A673 (cell line): ENCODE data around the gene KLF7.

Experiments
- EZH2 ChIP-seq: fragments of 200-600 bp; sonication (generic); IDR thresholded peaks from 2 replicates; pipeline ENCODE4 v1.6.1; 2017; ENCODE audit warnings: borderline replicate concordance, low read depth, mild to moderate bottlenecking, mixed read lengths, antibody characterized with exemption, low read length; ENCODE audit not compliant: poor library complexity, severe bottlenecking
- TF ChIP-seq, protein P1 (sequence below): fragments of 300-800, 200-600 bp; sonication (generic); conservative IDR thresholded peaks from 2 replicates; pipeline ENCODE4 v1.5.1; 2017; ENCODE audit warnings: low read depth, mild to moderate bottlenecking, antibody characterized with exemption, low read length, moderate library complexity, mixed read lengths

DNA sequence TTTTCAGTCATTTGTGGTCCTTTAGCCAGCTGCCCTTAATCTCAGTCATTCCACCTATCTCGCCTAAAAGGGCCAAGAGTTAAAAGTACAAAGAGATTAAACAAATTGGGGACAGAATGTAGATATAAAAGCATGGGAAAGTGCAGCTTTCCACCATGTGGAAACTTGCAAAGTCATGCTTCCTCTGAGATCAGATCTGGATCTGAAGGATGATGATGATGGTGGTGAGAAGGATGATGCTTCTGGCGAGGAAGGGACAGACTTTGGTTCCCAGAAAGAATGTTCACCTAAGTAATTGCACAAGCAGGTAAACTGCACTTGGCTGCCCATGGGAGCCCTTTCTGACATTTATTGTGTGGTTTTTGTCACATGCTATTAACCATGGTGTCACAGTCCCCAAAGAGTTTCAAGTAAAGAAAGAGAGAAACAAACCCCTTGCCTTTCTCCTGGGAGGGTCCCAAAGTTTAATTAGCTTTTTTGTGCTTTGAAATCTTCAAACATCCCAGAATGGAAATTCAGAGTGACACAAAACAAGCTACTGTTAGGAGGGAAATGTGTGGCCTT is 34.7 kb downstream of the KLF7 start:
- TF ChIP-seq, protein P1, sequence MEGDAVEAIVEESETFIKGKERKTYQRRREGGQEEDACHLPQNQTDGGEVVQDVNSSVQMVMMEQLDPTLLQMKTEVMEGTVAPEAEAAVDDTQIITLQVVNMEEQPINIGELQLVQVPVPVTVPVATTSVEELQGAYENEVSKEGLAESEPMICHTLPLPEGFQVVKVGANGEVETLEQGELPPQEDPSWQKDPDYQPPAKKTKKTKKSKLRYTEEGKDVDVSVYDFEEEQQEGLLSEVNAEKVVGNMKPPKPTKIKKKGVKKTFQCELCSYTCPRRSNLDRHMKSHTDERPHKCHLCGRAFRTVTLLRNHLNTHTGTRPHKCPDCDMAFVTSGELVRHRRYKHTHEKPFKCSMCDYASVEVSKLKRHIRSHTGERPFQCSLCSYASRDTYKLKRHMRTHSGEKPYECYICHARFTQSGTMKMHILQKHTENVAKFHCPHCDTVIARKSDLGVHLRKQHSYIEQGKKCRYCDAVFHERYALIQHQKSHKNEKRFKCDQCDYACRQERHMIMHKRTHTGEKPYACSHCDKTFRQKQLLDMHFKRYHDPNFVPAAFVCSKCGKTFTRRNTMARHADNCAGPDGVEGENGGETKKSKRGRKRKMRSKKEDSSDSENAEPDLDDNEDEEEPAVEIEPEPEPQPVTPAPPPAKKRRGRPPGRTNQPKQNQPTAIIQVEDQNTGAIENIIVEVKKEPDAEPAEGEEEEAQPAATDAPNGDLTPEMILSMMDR: no peak
- no peak for TF ChIP-seq EZH2
